GM23248 (cell line): ENCODE data around the gene EIF1AD. TPM values are rescaled to one million over a fixed set of nuclear protein-coding genes. Genes with fewer than 3 reads are reported as not detected.

ENCODE experiments used
- DNase-seq: peaks from one replicate; pipeline ENCODE4 v3.0.0-alpha.2; 2015
- H2AFZ ChIP-seq: fragments of 200-600 bp; sonication (generic); 2 replicates; pipeline ENCODE4 v1.6.1; 2016; ENCODE audit warnings: antibody characterized with exemption
- H3F3A ChIP-seq: fragments of 200-600 bp; sonication (generic); 2 replicates; pipeline ENCODE4 v1.6.1; 2016; ENCODE audit warnings: mild to moderate bottlenecking, antibody characterized with exemption, mixed run types; ENCODE audit not compliant: insufficient read depth
- H3K27ac ChIP-seq: fragments of 200-600 bp; sonication (generic); 2 replicates; pipeline ENCODE4 v1.5.1; 2016; ENCODE audit warnings: mild to moderate bottlenecking
- H3K27me3 ChIP-seq: fragments of 200-600 bp; sonication (generic); replicated peaks from 2 replicates; pipeline ENCODE4 v1.6.1; 2016; ENCODE audit warnings: mild to moderate bottlenecking; ENCODE audit not compliant: insufficient read depth
- H3K36me3 ChIP-seq: fragments of 200-600 bp; sonication (generic); 2 replicates; pipeline ENCODE4 v1.6.1; 2016; ENCODE audit warnings: low read depth, mild to moderate bottlenecking
- H3K4me1 ChIP-seq: fragments of 200-600 bp; sonication (generic); 2 replicates; pipeline ENCODE4 v1.6.1; 2016; ENCODE audit warnings: mild to moderate bottlenecking; ENCODE audit not compliant: insufficient read depth
- H3K4me2 ChIP-seq: fragments of 200-600 bp; sonication (generic); one replicate; pipeline ENCODE4 v1.6.1; 2016; ENCODE audit warnings: mild to moderate bottlenecking; ENCODE audit not compliant: unreplicated experiment
- H3K4me3 ChIP-seq: fragments of 200-600 bp; sonication (generic); 2 replicates; pipeline ENCODE4 v1.5.1; 2016; ENCODE audit warnings: mild to moderate bottlenecking
- H3K79me2 ChIP-seq: fragments of 200-600 bp; sonication (generic); 2 replicates; pipeline ENCODE4 v1.6.1; 2016; ENCODE audit warnings: mild to moderate bottlenecking; ENCODE audit not compliant: insufficient read depth
- H3K9ac ChIP-seq: fragments of 200-600 bp; sonication (generic); 2 replicates; pipeline ENCODE4 v1.6.1; 2016; ENCODE audit warnings: mild to moderate bottlenecking
- H3K9me2 ChIP-seq: fragments of 200-600 bp; sonication (generic); 2 replicates; pipeline ENCODE4 v1.6.1; 2016; ENCODE audit warnings: mixed run types, mild to moderate bottlenecking, moderate library complexity; ENCODE audit not compliant: insufficient read depth
- H3K9me3 ChIP-seq: fragments of 200-600 bp; sonication (generic); one replicate; pipeline ENCODE4 v1.6.1; 2017; ENCODE audit warnings: low read depth
- H4K20me1 ChIP-seq: fragments of 200-600 bp; sonication (generic); 2 replicates; pipeline ENCODE4 v1.6.0; 2016; ENCODE audit not compliant: insufficient read depth
- EZH2 ChIP-seq: fragments of 200-600 bp; sonication (generic); IDR thresholded peaks from 2 replicates; pipeline ENCODE4 v1.6.1; 2018; ENCODE audit warnings: antibody characterized with exemption, mild to moderate bottlenecking; ENCODE audit not compliant: insufficient read depth, poor library complexity, severe bottlenecking
- EZH2phosphoT487 ChIP-seq: fragments of 200-600 bp; sonication (generic); IDR thresholded peaks from 2 replicates; pipeline ENCODE4 v1.6.1; 2018; ENCODE audit warnings: antibody characterized with exemption, moderate library complexity, mild to moderate bottlenecking, low read depth; ENCODE audit not compliant: insufficient read depth
- WGBS, 2 experiments: methylation state at CpG; one replicate each; pipeline ENCODE4 v1.1.6; 2015 to 2017; ENCODE audit warnings: low lambda C conversion rate in 2 of 2, low coverage in 1 of 2; ENCODE audit errors: missing lambda C conversion rate in 2 of 2; 5-methylcytosine and 5-hydroxymethylcytosine counted together
- in situ Hi-C: fragments of 300-500 bp; cut with MboI; formaldehyde crosslinking; loops from 2 replicates; pipeline ENCODE4 v1.15.0; 2020
- polyA plus RNA-seq: library from polyadenylated mRNA; unstranded; fragments of >200 nt; fragmentation: Nextera tagmentation; extraction: Ambion mirVana; gene quantifications from 2 replicates; pipeline ENCODE4 v1.2.1, GENCODE V29; 2016
- total RNA-seq: library from RNA; depleted of rRNA; stranded (reverse); fragments of >200 nt; shearing (Covaris generic); gene quantifications from 2 replicates; pipeline ENCODE4 v1.2.3, GENCODE V29; 2014; rRNA removed

The EIF1AD gene
- total and polyA plus RNA-seq, 2 experiments from 2014 or later, result 21.6 to 22.8 TPM

- Histone ChIP-seq H3K27me3 (no peaks in the 10 kb centered on the region), H3K27ac (no peak overlapping the region), H2AFZ (no peak overlapping the region), H3F3A (no peaks in the 10 kb centered on the region), H3K9me2 (no peaks in the 10 kb centered on the region), H3K4me2 (no peak overlapping the region), H3K4me1 (0 out of 2 replicates have a peak, but pooled peaks cover under 1% of the 10 kb centered on the region), H4K20me1 (no peaks in the 10 kb centered on the region), H3K9me3 (no peaks in the 10 kb centered on the region), H3K4me3 (no peak overlapping the region), H3K9ac (no peak overlapping the region), H3K79me2 (no peaks in the 10 kb centered on the region), H3K36me3 (no peaks in the 10 kb centered on the region)
- no peak for DNase-seq
- WGBS, 2 experiments, result 79 to 81% methylated on average over 12 of the region's 12 CpGs
- TF ChIP-seq EZH2 (no peak), EZH2phosphoT487 (no peak)
- in situ Hi-C loops, result no loop called here
Observed at GRCh38 chr11:65947603-65948125, 54.3 kb downstream of the EIF1AD start.

GRCh38 chr11:65947133-65947532, 54.8 kb downstream of the EIF1AD start:
- DNase-seq, result no peak
- WGBS, 2 experiments, result 77 to 83% methylated on average over 13 of the region's 13 CpGs
- Histone ChIP-seq H3K9ac (no peak overlapping the region), H3K9me3 (no peaks in the 10 kb centered on the region), H3K27me3 (no peaks in the 10 kb centered on the region), H3F3A (0 out of 2 replicates have a peak, but pooled peaks cover 3% of the 10 kb centered on the region), H3K9me2 (no peaks in the 10 kb centered on the region), H3K36me3 (no peaks in the 10 kb centered on the region), H3K4me1 (peaks cover 4% of the 10 kb centered on the region; the same call in 1 of the 2 replicates), H3K27ac (no peak overlapping the region), H4K20me1 (no peaks in the 10 kb centered on the region), H3K4me2 (no peak overlapping the region), H3K79me2 (no peaks in the 10 kb centered on the region), H3K4me3 (no peak overlapping the region), H2AFZ (no peak overlapping the region)
- TF ChIP-seq EZH2 (no peak), EZH2phosphoT487 (no peak)
- in situ Hi-C loops, result no loop called here

GRCh38 chr11:65946655-65947054, 55.3 kb downstream of the EIF1AD start:
- Histone ChIP-seq H3K36me3 (no peaks in the 10 kb centered on the region), H4K20me1 (no peaks in the 10 kb centered on the region), H3F3A (peaks cover 7% of the 10 kb centered on the region; the same call in 1 of the 2 replicates), H3K79me2 (no peaks in the 10 kb centered on the region), H2AFZ (no peak overlapping the region), H3K9me3 (no peaks in the 10 kb centered on the region), H3K4me1 (peaks cover 9% of the 10 kb centered on the region), H3K9ac (no peak overlapping the region), H3K4me3 (no peak overlapping the region), H3K27me3 (no peaks in the 10 kb centered on the region), H3K27ac (no peak overlapping the region), H3K9me2 (no peaks in the 10 kb centered on the region), H3K4me2 (no peak overlapping the region)
- in situ Hi-C loops, result no loop called here
- no peak for DNase-seq
- TF ChIP-seq EZH2 (no peak), EZH2phosphoT487 (no peak)
- 71 to 86% methylated on average over 4 of the region's 4 CpGs for WGBS, 2 experiments

Other genes with a start within 250 kb of the EIF1AD start
- 14.8 and 16.4 TPM in 2 replicates for gene AP5B1, start 221.2 kb downstream of the EIF1AD start, total RNA-seq
- 4.4 and 4.9 TPM in 2 replicates for gene AP5B1, start 221.2 kb downstream of the EIF1AD start, polyA plus RNA-seq
- gene OVOL1, start 215.1 kb downstream of the EIF1AD start, total RNA-seq, result not detected in 2 replicates
- not detected in 2 replicates for gene OVOL1, start 215.1 kb downstream of the EIF1AD start, polyA plus RNA-seq
- not detected in 2 replicates for gene SNX32, start 168.2 kb downstream of the EIF1AD start, total RNA-seq
- 0.51 and 0.98 TPM in 2 replicates for gene SNX32, start 168.2 kb downstream of the EIF1AD start, polyA plus RNA-seq
- gene CFL1, start 144.0 kb downstream of the EIF1AD start, total RNA-seq, result 1,045 and 1,312 TPM in 2 replicates
- 2,650 and 2,758 TPM in 2 replicates for gene CFL1, start 144.0 kb downstream of the EIF1AD start, polyA plus RNA-seq
- 49.6 and 56.0 TPM in 2 replicates for gene MUS81, start 141.7 kb downstream of the EIF1AD start, total RNA-seq
- 39.4 and 42.0 TPM in 2 replicates for gene MUS81, start 141.7 kb downstream of the EIF1AD start, polyA plus RNA-seq
- 308 and 328 TPM in 2 replicates for gene EFEMP2, start 129.4 kb downstream of the EIF1AD start, total RNA-seq
- gene EFEMP2, start 129.4 kb downstream of the EIF1AD start, polyA plus RNA-seq, result 520 and 545 TPM in 2 replicates
- gene CTSW, start 122.3 kb downstream of the EIF1AD start, total RNA-seq, result 1.1 TPM in 1 of 2 replicates, not detected in the other
- 0.23 and 0.51 TPM in 2 replicates for gene CTSW, start 122.3 kb downstream of the EIF1AD start, polyA plus RNA-seq
- 201 and 220 TPM in 2 replicates for gene FIBP, start 113.7 kb downstream of the EIF1AD start, total RNA-seq
- 200 and 203 TPM in 2 replicates for gene FIBP, start 113.7 kb downstream of the EIF1AD start, polyA plus RNA-seq
- gene CCDC85B, start 111.5 kb downstream of the EIF1AD start, total RNA-seq, result 95.1 and 143 TPM in 2 replicates
- gene CCDC85B, start 111.5 kb downstream of the EIF1AD start, polyA plus RNA-seq, result 116 and 118 TPM in 2 replicates
- 80.6 and 88.9 TPM in 2 replicates for gene FOSL1, start 101.8 kb downstream of the EIF1AD start, total RNA-seq
- 104 and 105 TPM in 2 replicates for gene FOSL1, start 101.8 kb downstream of the EIF1AD start, polyA plus RNA-seq
- gene C11orf68, start 83.1 kb downstream of the EIF1AD start, total RNA-seq, result 46.2 and 50.5 TPM in 2 replicates
- gene C11orf68, start 83.1 kb downstream of the EIF1AD start, polyA plus RNA-seq, result 91.5 and 94.4 TPM in 2 replicates
- 223 and 307 TPM in 2 replicates for gene DRAP1, start 82.7 kb downstream of the EIF1AD start, total RNA-seq
- gene DRAP1, start 82.7 kb downstream of the EIF1AD start, polyA plus RNA-seq, result 517 and 533 TPM in 2 replicates
- 0.13 TPM in 1 of 2 replicates, not detected in the other for gene TSGA10IP, start 56.7 kb downstream of the EIF1AD start, total RNA-seq
- not detected in 2 replicates for gene TSGA10IP, start 56.7 kb downstream of the EIF1AD start, polyA plus RNA-seq
- gene SART1, start 40.4 kb downstream of the EIF1AD start, total RNA-seq, result 27.7 and 38.3 TPM in 2 replicates
- 43.4 and 48.6 TPM in 2 replicates for gene SART1, start 40.4 kb downstream of the EIF1AD start, polyA plus RNA-seq
- 24.9 and 31.6 TPM in 2 replicates for gene BANF1, start 346 bp upstream of the EIF1AD start, total RNA-seq
- 330 and 346 TPM in 2 replicates for gene BANF1, start 346 bp upstream of the EIF1AD start, polyA plus RNA-seq
- 15.3 and 21.9 TPM in 2 replicates for gene CST6, start 9.9 kb upstream of the EIF1AD start, total RNA-seq
- 35.1 and 35.3 TPM in 2 replicates for gene CST6, start 9.9 kb upstream of the EIF1AD start, polyA plus RNA-seq
- not detected in 2 replicates for gene CATSPER1, start 24.3 kb upstream of the EIF1AD start, total RNA-seq
- 1.1 and 1.7 TPM in 2 replicates for gene CATSPER1, start 24.3 kb upstream of the EIF1AD start, polyA plus RNA-seq
- gene GAL3ST3, start 47.0 kb upstream of the EIF1AD start, total RNA-seq, result not detected in 2 replicates
- gene GAL3ST3, start 47.0 kb upstream of the EIF1AD start, polyA plus RNA-seq, result not detected in 2 replicates
- 95.7 and 117 TPM in 2 replicates for gene SF3B2, start 50.2 kb upstream of the EIF1AD start, total RNA-seq
- gene SF3B2, start 50.2 kb upstream of the EIF1AD start, polyA plus RNA-seq, result 146 and 152 TPM in 2 replicates
- 44.6 and 48.9 TPM in 2 replicates for gene PACS1, start 68.1 kb upstream of the EIF1AD start, total RNA-seq
- gene PACS1, start 68.1 kb upstream of the EIF1AD start, polyA plus RNA-seq, result 33.2 and 36.0 TPM in 2 replicates